GM12878 (cell line): ENCODE data around the gene UBR3. TPM values are rescaled to one million over a fixed set of nuclear protein-coding genes. Genes with fewer than 3 reads are reported as not detected.
"Not testable (repeated sequence)": the region's sequence is repeated elsewhere in the genome, so short reads cannot be mapped to it uniquely, and the experiment has no call there.

ENCODE experiments used
- ATAC-seq: fragments of 200-7000 bp; cut with Tn5 transposase; 3 replicates; pipeline ENCODE4 v1.9.1; 2020; ENCODE audit warnings: mild to moderate bottlenecking, moderate library complexity
- BruUV-seq: library from RNA; stranded (reverse); fragments of 400-500 nt; replicated peaks from 2 replicates; lab custom pipeline; 2021; lab: Mats Ljungman, UMichigan
- CTCF ChIA-PET: fragments of 300-600 bp; sonication (Branson Sonifier 250); formaldehyde crosslinking; extraction: SDS; loops from one replicate; lab custom pipeline; 2021; ENCODE audit warnings: inconsistent platforms; lab: Yijun Ruan, JAX
- POLR2A ChIA-PET: fragments of 350-600 bp; formaldehyde crosslinking; extraction: SDS; loops from one replicate; lab custom pipeline; 2021; ENCODE audit warnings: inconsistent platforms; lab: Charles Lee
- RAD21 ChIA-PET: fragments of 300-600 bp; sonication (Branson Sonifier 250); formaldehyde crosslinking; loops from one replicate; lab custom pipeline; 2023; ENCODE audit warnings: antibody characterized with exemption; ENCODE audit not compliant: unreplicated experiment; lab: Charles Lee
- SMC1A ChIA-PET: fragments of 300-600 bp; sonication (Branson Sonifier 250); formaldehyde crosslinking; loops from one replicate; lab custom pipeline; 2023; ENCODE audit not compliant: unreplicated experiment, uncharacterized antibody; lab: Charles Lee
- DNase-seq: peaks from one replicate; pipeline ENCODE4 v3.0.0-alpha.2; 2011; ENCODE audit warnings: low read depth, low spot score
- FAIRE-seq: peaks from 3 replicates; lab custom pipeline; 2011; peaks lifted over from hg19 to GRCh38; lab: Jason Lieb, UNC
- H2AFZ ChIP-seq: 2 replicates; pipeline ENCODE4 v1.6.0; 2011; ENCODE audit warnings: low read depth, low read length, control low read depth; ENCODE audit not compliant: control insufficient read depth
- H3K27ac ChIP-seq: 2 replicates; pipeline ENCODE4 v1.5.1; 2011; ENCODE audit warnings: control low read depth; ENCODE audit not compliant: control insufficient read depth, insufficient read depth
- H3K27me3 ChIP-seq, 2 experiments: replicated peaks in 1 of 2; 2 replicates each; pipeline versions ENCODE4 v1.6.0 to v1.6.1; 2011; ENCODE audit warnings: low read length in 1 of 2; ENCODE audit not compliant: control insufficient read depth in 2 of 2, insufficient read depth in 2 of 2
- H3K36me3 ChIP-seq, 2 experiments: 2 replicates each; pipeline ENCODE4 v1.5.1; 2011; ENCODE audit warnings: low read length in 1 of 2; ENCODE audit not compliant: control insufficient read depth in 2 of 2, insufficient read depth in 2 of 2
- H3K4me1 ChIP-seq: 2 replicates; pipeline ENCODE4 v1.6.1; 2011; ENCODE audit warnings: mild to moderate bottlenecking, low read length, moderate library complexity, mixed read lengths; ENCODE audit not compliant: control insufficient read depth, insufficient read depth
- H3K4me2 ChIP-seq: 2 replicates; pipeline ENCODE4 v1.6.0; 2011; ENCODE audit warnings: control low read depth; ENCODE audit not compliant: control insufficient read depth, insufficient read depth
- H3K4me3 ChIP-seq: fragments of 200-600 bp; sonication (generic); 2 replicates; pipeline ENCODE4 v1.5.1; 2016
- H3K79me2 ChIP-seq: 2 replicates; pipeline ENCODE4 v1.6.0; 2011; ENCODE audit warnings: low read length; ENCODE audit not compliant: control insufficient read depth, insufficient read depth
- H3K9ac ChIP-seq: 2 replicates; pipeline ENCODE4 v1.8.0; 2011; ENCODE audit warnings: low read length, control low read depth, mixed read lengths; ENCODE audit not compliant: control insufficient read depth, insufficient read depth
- H3K9me3 ChIP-seq: replicated peaks from 3 replicates; pipeline ENCODE4 v1.5.1; 2011; ENCODE audit warnings: mild to moderate bottlenecking, low read length; ENCODE audit not compliant: control insufficient read depth, insufficient read depth
- H4K20me1 ChIP-seq: 2 replicates; pipeline ENCODE4 v1.6.0; 2011; ENCODE audit not compliant: control insufficient read depth, insufficient read depth
- ATF3 ChIP-seq: IDR thresholded peaks from 2 replicates; pipeline ENCODE4 v1.6.1; 2011; ENCODE audit warnings: low read depth, mild to moderate bottlenecking, low read length, moderate library complexity, borderline replicate concordance; ENCODE audit errors: extremely low read depth
- CTCF ChIP-seq, 3 experiments: IDR thresholded peaks in 2 of 3; conservative IDR thresholded peaks in 1 of 3; 2 replicates each; pipeline ENCODE4 v1.5.1; 2011; ENCODE audit warnings: low read depth in 3 of 3, low read length in 3 of 3, mild to moderate bottlenecking in 3 of 3, control low read depth in 2 of 3, moderate library complexity in 2 of 3, inconsistent platforms in 1 of 3, mixed read lengths in 1 of 3; ENCODE audit not compliant: control insufficient read depth in 2 of 3, insufficient read depth in 1 of 3; ENCODE audit errors: extremely low read depth in 1 of 3
- E2F4 ChIP-seq: IDR thresholded peaks from 2 replicates; pipeline ENCODE4 v1.6.1; 2012; ENCODE audit warnings: low read depth, low read length, improper control_type of control experiment
- ESRRA ChIP-seq: IDR thresholded peaks from 2 replicates; pipeline ENCODE4 v1.6.1; 2012; ENCODE audit warnings: mild to moderate bottlenecking, low read length, improper control_type of control experiment
- EZH2 ChIP-seq: IDR thresholded peaks from 2 replicates; pipeline ENCODE4 v1.6.1; 2012; ENCODE audit warnings: low read depth, mild to moderate bottlenecking, control low read depth, inconsistent platforms, low read length, borderline replicate concordance; ENCODE audit not compliant: control insufficient read depth
- HDAC2 ChIP-seq: fragments of 200-600 bp; sonication (generic); IDR thresholded peaks from 2 replicates; pipeline ENCODE4 v1.6.1; 2017
- KDM1A ChIP-seq: fragments of 200-600 bp; sonication (generic); IDR thresholded peaks from 2 replicates; pipeline ENCODE4 v1.6.1; 2016; ENCODE audit warnings: borderline replicate concordance
- MYC ChIP-seq: IDR thresholded peaks from 2 replicates; pipeline ENCODE4 v1.6.1; 2011; ENCODE audit warnings: mild to moderate bottlenecking, low read length, moderate library complexity, inconsistent platforms; ENCODE audit not compliant: insufficient read depth, insufficient replicate concordance, insufficient read length, severe bottlenecking
- NBN ChIP-seq: fragments of 450-650 bp; IDR thresholded peaks from 2 replicates; pipeline ENCODE4 v1.6.1; 2016
- NRF1 ChIP-seq: conservative IDR thresholded peaks from 2 replicates; pipeline ENCODE4 v1.6.1; 2011; ENCODE audit warnings: mild to moderate bottlenecking, low read depth, low read length, improper control_type of control experiment
- POLR2AphosphoS5 ChIP-seq: IDR thresholded peaks from 2 replicates; pipeline ENCODE4 v1.6.1; 2011; ENCODE audit warnings: mild to moderate bottlenecking, low read length, inconsistent platforms
- TAF1 ChIP-seq: IDR thresholded peaks from 2 replicates; pipeline ENCODE4 v1.6.1; 2011; ENCODE audit warnings: mild to moderate bottlenecking, low read depth, low read length, borderline replicate concordance
- USF2 ChIP-seq: IDR thresholded peaks from 2 replicates; pipeline ENCODE4 v1.6.1; 2011; ENCODE audit warnings: low read depth, low read length, improper control_type of control experiment, borderline replicate concordance
- WRNIP1 ChIP-seq: IDR thresholded peaks from 2 replicates; pipeline ENCODE4 v1.6.1; 2011; ENCODE audit warnings: low read depth, low read length, improper control_type of control experiment, borderline replicate concordance
- ZZZ3 ChIP-seq: IDR thresholded peaks from 2 replicates; pipeline ENCODE4 v1.6.1; 2011; ENCODE audit warnings: low read depth; ENCODE audit not compliant: control insufficient read depth, insufficient read length
- WGBS: methylation state at CpG from one replicate; pipeline ENCODE4 v1.1.6; 2016; ENCODE audit warnings: low lambda C conversion rate; ENCODE audit not compliant: insufficient replicate concordance, insufficient coverage; ENCODE audit errors: missing lambda C conversion rate; 5-methylcytosine and 5-hydroxymethylcytosine counted together
- in situ Hi-C: fragments of 300-500 bp; cut with MboI; formaldehyde crosslinking; loops from 9 replicates; pipeline ENCODE4 v1.14.3; 2018; ENCODE audit warnings: mixed read lengths
- intact Hi-C: fragments of 100-400 bp; cut with micrococcal nuclease; formaldehyde crosslinking; loops from one replicate; pipeline ENCODE4 v1.14.2; 2022; ENCODE audit not compliant: unreplicated experiment
- polyA plus RNA-seq, 11 experiments: library from polyadenylated mRNA; depleted of rRNA in 4 of 11; unstranded in 6 of 11; stranded (reverse) in 5 of 11; fragments of >200 nt; fragmentation: Nextera tagmentation in 4 of 11; fragmentation: Illumina TruSeq in 1 of 11; extraction: Ambion mirVana in 4 of 11; extraction: Trizol in 1 of 11; gene quantifications; 1 replicate in 1 of 11; 2 replicates in 10 of 11; pipeline versions ENCODE4 v1.2.1 to v1.2.3, GENCODE V29; 2011 to 2016; ENCODE audit warnings: inconsistent platforms in 2 of 11, missing spikeins in 2 of 11, low read depth in 1 of 11
- total RNA-seq, 4 experiments: library from RNA; depleted of rRNA in 3 of 4; stranded (reverse); fragments of >200 nt in 3 of 4; fragmentation: Illumina TruSeq in 1 of 4; extraction: Trizol in 1 of 4; gene quantifications; 2 replicates each; pipeline versions ENCODE4 v1.2.1 to v1.2.3, GENCODE V29; 2013 to 2021

The UBR3 gene
- total and polyA plus RNA-seq, 10 of the 15 experiments (the other 5 are each of a cell fraction or from before 2014, with no cell fraction given) = 3.8 to 22.9 (median 11.2) TPM

GRCh38 chr2:170118641-170119040 is 291.4 kb downstream of the UBR3 start:
- 0% methylated on average over 2 of the region's 2 CpGs for WGBS
- no peaks in the 10 kb centered on the region for H3K36me3 ChIP-seq
- H3K27me3 ChIP-seq = no peaks in the 10 kb centered on the region
- no TSS peak for BruUV-seq
- H2AFZ ChIP-seq = no peak overlapping the region
- POLR2A ChIA-PET = no interaction called here
- H3K9ac ChIP-seq = no peak overlapping the region
- no peak for ATAC-seq
- SMC1A ChIA-PET = no interaction called here
- in situ Hi-C loops (no loop called here), intact Hi-C loops (no loop called here)
- CTCF ChIA-PET = no interaction called here
- TF ChIP-seq E2F4 (no peak), ZZZ3 (no peak), NBN (no peak), ESRRA (no peak), EZH2 (no peak), WRNIP1 (no peak), KDM1A (no peak), TAF1 (no peak), NRF1 (no peak), USF2 (no peak), MYC (no peak), HDAC2 (no peak), POLR2AphosphoS5 (no peak), CTCF (IDR thresholded peaks at IDR 0.05 in 2 of 3, conservative IDR thresholded peaks at IDR 0.05 in 1 of 3; ENCODE audit: control insufficient read depth in 2 of 3, extremely low read depth in 1 of 3, insufficient read depth in 1 of 3, low read depth in 3 of 3, low read length in 3 of 3) (no peak), ATF3 (no peak)
- FAIRE-seq = no peak
- no peak overlapping the region for H3K4me2 ChIP-seq
- H3K4me3 ChIP-seq = no peak overlapping the region
- RAD21 ChIA-PET = no interaction called here
- H3K27ac ChIP-seq = no peak overlapping the region
- no peaks in the 10 kb centered on the region for H3K4me1 ChIP-seq
- H4K20me1 ChIP-seq = no peaks in the 10 kb centered on the region
- no peaks in the 10 kb centered on the region; the same call in 2 of the 3 replicates for H3K9me3 ChIP-seq
- no peaks in the 10 kb centered on the region for H3K79me2 ChIP-seq
- DNase-seq = no peak

GRCh38 chr2:170119326-170119725 is 292.1 kb downstream of the UBR3 start:
- H3K36me3 ChIP-seq, intact Hi-C loops, in situ Hi-C loops, H3K27ac ChIP-seq, H3K4me2 ChIP-seq, H3K27me3 ChIP-seq, H3K4me1 ChIP-seq, H3K4me3 ChIP-seq, H4K20me1 ChIP-seq, DNase-seq, RAD21 ChIA-PET, FAIRE-seq, SMC1A ChIA-PET, ATAC-seq, H3K79me2 ChIP-seq, CTCF ChIA-PET, BruUV-seq, H3K9me3 ChIP-seq, H3K9ac ChIP-seq, H2AFZ ChIP-seq: not testable (repeated sequence)
- 41% methylated on average over 4 of the region's 4 CpGs for WGBS
- POLR2A ChIA-PET = interaction anchor here (0.6 kb wide), 1 partner anchor 36 kb away, joined by 3 read pairs; no protein-coding TSS in a partner anchor
